HepG2 (cell line): ENCODE results near the gene NOS1AP. TPM values are rescaled to one million over a fixed set of nuclear protein-coding genes. Genes with fewer than 3 reads are reported as not detected.
A peak's percentile ranks its signal among the peaks of the same experiment; 100 is the strongest.

ENCODE experiments used
- polyA plus RNA-seq, 8 experiments: library from polyadenylated mRNA; depleted of rRNA in 3 of 8; stranded (reverse) in 7 of 8; unstranded in 1 of 8; fragments of >200 nt; fragmentation: Illumina TruSeq in 4 of 8; extraction: Trizol in 4 of 8; gene quantifications; 2 replicates each; pipeline versions ENCODE4 v1.2.1 to v1.2.3, GENCODE V29; 2011 to 2016; ENCODE audit warnings: low read depth in 4 of 8, missing spikeins in 1 of 8, mixed read lengths in 1 of 8; ENCODE audit not compliant: insufficient read depth in 1 of 8
- total RNA-seq, 5 experiments: library from RNA; depleted of rRNA; stranded (reverse); fragments of >200 nt; fragmentation: Illumina TruSeq; extraction: Trizol; gene quantifications; 2 replicates each; pipeline ENCODE4 v1.2.3, GENCODE V29; 2016; ENCODE audit warnings: low read depth in 1 of 5
- TF ChIP-seq, protein P1 (sequence below), 2 experiments: fragments of 450-650 bp in 1 of 2; sonication (generic) in 1 of 2; formaldehyde crosslinking in 1 of 2; IDR thresholded peaks; 2 replicates each; pipeline versions ENCODE4 v1.6.1 to v1.8.0; 2016 to 2022; ENCODE audit warnings: antibody characterized with exemption in 1 of 2, mild to moderate bottlenecking in 1 of 2, missing genetic modification reagents in 1 of 2
- TF ChIP-seq, protein P2 (sequence below): sonication (generic); IDR thresholded peaks from 2 replicates; pipeline ENCODE4 v1.6.1; 2016; ENCODE audit warnings: low read depth, borderline replicate concordance

Gene NOS1AP
- total and polyA plus RNA-seq, 2 of the 13 experiments (the other 11 are each of a cell fraction or from before 2014, with no cell fraction given): 2.0 to 3.3 TPM

GRCh38 chr1:162405800-162406199 is 336.3 kb downstream of the NOS1AP start (continued):
- TF ChIP-seq, protein P1, sequence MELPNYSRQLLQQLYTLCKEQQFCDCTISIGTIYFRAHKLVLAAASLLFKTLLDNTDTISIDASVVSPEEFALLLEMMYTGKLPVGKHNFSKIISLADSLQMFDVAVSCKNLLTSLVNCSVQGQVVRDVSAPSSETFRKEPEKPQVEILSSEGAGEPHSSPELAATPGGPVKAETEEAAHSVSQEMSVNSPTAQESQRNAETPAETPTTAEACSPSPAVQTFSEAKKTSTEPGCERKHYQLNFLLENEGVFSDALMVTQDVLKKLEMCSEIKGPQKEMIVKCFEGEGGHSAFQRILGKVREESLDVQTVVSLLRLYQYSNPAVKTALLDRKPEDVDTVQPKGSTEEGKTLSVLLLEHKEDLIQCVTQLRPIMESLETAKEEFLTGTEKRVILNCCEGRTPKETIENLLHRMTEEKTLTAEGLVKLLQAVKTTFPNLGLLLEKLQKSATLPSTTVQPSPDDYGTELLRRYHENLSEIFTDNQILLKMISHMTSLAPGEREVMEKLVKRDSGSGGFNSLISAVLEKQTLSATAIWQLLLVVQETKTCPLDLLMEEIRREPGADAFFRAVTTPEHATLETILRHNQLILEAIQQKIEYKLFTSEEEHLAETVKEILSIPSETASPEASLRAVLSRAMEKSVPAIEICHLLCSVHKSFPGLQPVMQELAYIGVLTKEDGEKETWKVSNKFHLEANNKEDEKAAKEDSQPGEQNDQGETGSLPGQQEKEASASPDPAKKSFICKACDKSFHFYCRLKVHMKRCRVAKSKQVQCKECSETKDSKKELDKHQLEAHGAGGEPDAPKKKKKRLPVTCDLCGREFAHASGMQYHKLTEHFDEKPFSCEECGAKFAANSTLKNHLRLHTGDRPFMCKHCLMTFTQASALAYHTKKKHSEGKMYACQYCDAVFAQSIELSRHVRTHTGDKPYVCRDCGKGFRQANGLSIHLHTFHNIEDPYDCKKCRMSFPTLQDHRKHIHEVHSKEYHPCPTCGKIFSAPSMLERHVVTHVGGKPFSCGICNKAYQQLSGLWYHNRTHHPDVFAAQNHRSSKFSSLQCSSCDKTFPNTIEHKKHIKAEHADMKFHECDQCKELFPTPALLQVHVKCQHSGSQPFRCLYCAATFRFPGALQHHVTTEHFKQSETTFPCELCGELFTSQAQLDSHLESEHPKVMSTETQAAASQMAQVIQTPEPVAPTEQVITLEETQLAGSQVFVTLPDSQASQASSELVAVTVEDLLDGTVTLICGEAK (IDR thresholded peaks at IDR 0.05): no peak
- TF ChIP-seq, protein P1 (CRISPR knock-in tag; IDR thresholded peaks at IDR 0.05): no peak
- TF ChIP-seq, protein P2, sequence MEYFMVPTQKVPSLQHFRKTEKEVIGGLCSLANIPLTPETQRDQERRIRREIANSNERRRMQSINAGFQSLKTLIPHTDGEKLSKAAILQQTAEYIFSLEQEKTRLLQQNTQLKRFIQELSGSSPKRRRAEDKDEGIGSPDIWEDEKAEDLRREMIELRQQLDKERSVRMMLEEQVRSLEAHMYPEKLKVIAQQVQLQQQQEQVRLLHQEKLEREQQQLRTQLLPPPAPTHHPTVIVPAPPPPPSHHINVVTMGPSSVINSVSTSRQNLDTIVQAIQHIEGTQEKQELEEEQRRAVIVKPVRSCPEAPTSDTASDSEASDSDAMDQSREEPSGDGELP: peak; percentile 25; the same call in 1 of the 2 replicates
- TF ChIP-seq, all 625 proteins: peak for 10
